GM19193 (cell line): Measurements from ENCODE around the gene SMAD3.

Experiments used
- POLR2A ChIP-seq: IDR thresholded peaks from 4 replicates; pipeline ENCODE4 v1.6.1; 2011; ENCODE audit not compliant: insufficient read depth, insufficient read length; ENCODE audit errors: extremely low read depth

SMAD3 gene

DNA sequence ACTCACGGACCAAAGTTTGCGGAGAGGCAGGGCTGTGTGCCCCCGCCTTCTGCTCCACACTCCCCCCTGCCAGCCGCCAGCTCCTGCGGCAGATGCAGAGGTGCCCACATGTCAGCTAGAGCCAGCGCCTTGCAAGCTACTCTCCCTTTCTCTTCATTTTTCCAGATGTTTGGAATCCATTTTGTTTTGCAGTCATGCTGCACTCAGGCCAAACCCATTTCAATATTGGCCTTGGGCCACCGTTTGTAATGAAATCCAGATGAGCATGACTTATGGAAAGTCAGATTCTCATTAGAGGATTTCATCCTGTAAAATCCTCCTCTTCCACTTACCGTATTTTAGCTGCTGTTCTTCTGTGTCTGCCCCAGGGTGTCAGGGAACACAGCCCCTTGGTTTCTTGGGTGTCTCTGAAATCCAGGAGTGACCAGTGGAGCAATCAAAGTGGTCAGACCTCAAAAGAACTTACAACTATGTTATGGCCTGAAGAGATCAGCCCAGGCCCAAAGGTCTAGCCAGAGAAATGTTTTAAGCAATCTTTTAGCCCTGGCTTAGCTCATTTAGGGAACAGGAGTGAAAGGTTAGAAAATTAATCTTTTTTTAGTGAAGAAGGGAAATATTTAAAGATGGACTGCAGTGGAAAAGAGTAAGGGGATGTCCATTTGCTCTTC, 123.3 kb downstream of the SMAD3 start:
- no peak for TF ChIP-seq POLR2A

DNA sequence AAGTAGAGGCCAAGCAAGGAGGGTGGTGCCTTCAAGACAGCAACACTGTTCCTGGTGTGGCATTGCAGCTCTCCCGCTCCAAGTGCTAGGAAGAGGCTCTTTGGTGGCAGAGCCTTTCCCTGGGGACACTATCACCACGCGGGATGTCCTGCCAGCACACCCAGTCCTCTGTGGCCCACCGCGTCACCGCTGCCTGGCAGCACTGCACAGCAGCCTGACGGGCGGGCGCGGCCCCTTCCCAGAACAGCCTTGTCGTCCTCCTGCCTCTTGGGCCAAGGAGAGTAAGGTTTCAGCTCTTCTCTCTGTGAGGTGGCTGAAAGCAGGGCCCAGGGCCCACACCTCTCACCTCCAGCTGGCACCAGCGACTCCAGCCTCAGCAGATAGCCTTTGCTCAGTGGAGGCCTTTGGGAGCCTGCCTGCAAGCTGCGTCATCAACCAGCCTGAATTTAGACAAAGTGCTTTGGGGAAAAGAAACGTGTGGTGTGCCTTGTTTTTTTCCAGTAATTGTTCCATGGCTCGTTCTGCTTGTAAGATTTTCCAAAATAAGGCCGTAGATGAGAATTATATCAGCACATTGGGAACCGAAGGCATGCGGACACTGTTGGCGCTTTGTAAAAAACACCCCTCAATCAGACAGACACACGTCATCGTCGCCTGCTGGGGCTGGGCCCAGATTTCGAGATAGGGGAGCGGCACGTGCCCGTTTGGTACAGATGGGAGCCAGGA, 124.1 kb downstream of the SMAD3 start:
- no peak for TF ChIP-seq POLR2A

DNA sequence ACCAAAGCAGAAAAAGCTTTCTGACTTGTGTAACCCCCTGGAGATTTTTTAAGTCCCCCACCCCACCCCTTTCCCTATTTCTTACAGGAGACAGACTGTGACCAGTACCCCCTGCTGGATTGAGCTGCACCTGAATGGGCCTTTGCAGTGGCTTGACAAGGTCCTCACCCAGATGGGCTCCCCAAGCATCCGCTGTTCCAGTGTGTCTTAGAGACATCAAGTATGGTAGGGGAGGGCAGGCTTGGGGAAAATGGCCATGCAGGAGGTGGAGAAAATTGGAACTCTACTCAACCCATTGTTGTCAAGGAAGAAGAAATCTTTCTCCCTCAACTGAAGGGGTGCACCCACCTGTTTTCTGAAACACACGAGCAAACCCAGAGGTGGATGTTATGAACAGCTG, 124.9 kb downstream of the SMAD3 start:
- TF ChIP-seq POLR2A = no peak

DNA sequence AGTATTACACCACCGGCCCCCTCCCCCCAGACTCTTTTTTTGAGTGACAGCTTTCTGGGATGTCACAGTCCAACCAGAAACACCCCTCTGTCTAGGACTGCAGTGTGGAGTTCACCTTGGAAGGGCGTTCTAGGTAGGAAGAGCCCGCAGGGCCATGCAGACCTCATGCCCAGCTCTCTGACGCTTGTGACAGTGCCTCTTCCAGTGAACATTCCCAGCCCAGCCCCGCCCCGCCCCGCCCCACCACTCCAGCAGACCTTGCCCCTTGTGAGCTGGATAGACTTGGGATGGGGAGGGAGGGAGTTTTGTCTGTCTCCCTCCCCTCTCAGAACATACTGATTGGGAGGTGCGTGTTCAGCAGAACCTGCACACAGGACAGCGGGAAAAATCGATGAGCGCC, 125.4 kb downstream of the SMAD3 start:
- TF ChIP-seq POLR2A = no peak

DNA sequence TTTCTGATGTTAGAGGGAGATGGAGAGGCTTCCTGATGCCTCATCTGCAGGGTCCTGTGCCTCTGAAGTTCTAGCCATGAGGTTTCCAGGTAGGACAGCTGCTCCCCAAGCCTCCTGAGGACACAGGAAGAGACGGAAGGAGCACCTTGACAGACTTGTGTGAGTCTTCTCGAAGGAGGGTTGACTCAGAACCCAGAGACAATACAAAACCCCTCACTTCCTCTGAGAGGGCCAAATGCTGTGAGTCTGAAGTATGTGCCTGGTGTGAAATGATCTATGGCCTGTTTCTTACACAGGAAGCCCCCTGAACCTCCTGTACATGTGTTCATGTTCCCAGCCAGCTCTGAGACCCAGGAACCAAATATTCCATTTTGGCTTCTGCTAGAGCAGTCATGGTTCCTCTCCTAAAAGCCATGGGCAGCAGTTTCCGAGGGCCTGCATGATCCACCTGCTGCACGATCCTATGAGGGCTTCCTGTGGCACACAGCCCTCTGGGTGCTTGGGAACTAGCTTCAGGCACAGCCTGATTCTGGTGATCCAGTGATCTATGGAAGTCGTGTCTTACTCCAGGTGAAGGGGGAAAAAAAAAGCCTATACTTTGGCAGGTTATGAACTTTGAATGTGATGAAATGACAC, 126.9 kb downstream of the SMAD3 start:
- no peak for TF ChIP-seq POLR2A

DNA sequence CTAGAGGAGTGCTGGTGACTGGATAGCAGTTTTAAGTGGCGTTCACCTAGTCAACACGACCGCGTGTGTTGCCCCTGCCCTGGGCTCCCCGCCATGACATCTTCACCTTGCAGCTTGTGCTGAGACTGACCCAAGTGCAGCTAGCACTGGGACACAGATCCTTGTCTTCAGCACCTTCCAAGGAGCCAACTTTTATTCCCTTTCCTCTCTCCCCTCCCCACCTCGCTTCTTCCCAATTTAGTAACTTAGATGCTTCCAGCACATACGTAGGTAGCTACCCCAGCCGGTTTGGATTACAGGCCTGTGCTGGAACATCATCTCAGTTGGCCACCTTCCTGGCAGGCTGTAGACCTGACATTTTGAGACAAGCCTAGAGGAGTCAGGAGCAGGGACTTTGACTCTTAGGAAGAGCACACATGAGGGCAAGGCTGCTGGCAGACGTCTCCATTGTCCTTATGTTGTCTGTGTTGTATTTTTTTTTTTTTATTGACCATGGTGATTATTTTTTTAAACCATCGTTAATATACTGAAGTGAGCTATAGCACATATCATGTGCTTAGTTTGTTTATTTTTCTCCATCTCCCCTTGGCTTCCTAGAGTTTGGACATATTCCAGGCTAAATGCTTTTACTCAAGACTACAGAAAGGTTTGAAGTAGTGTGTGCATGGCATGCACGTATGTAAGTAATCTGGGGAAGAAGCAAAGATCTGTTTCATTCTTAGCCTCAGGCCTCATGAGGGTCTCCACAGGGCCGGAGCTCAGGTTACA, 128.0 kb downstream of the SMAD3 start:
- no peak for TF ChIP-seq POLR2A

DNA sequence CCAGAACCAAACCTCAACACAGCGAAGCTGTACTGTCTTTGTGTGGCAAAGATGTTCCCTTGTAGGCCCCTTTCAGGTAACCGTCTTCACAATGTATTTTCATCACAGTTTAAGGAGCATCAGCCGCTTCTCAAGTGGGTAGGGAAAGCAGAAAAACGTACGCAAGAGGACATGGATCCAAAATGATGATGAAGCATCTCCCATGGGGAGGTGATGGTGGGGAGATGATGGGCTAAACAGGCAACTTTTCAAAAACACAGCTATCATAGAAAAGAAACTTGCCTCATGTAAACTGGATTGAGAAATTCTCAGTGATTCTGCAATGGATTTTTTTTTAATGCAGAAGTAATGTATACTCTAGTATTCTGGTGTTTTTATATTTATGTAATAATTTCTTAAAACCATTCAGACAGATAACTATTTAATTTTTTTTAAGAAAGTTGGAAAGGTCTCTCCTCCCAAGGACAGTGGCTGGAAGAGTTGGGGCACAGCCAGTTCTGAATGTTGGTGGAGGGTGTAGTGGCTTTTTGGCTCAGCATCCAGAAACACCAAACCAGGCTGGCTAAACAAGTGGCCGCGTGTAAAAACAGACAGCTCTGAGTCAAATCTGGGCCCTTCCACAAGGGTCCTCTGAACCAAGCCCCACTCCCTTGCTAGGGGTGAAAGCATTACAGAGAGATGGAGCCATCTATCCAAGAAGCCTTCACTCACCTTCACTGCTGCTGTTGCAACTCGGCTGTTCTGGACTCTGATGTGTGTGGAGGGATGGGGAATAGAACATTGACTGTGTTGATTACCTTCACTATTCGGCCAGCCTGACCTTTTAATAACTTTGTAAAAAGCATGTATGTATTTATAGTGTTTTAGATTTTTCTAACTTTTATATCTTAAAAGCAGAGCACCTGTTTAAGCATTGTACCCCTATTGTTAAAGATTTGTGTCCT, 129.0 kb downstream of the SMAD3 start:
- TF ChIP-seq POLR2A = no peak

DNA sequence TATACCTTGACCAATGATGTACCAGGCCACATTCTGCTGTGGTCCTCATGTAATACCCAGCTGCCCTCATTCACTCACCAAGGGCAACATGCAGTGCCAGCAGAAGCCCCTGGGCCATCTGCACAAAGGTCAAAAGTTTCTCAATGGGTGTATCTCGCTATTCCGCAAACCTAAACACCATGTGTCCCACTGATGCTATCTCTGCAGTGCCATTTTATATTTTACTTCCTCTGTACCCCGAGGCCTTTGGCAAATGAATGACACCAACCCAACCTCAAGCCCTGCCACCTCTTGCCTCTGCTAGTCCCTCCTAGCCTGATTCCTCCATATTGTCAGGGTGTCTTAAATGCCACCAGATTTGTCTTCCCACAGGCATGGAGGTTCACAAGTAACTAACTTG, 129.9 kb downstream of the SMAD3 start:
- no peak for TF ChIP-seq POLR2A

DNA sequence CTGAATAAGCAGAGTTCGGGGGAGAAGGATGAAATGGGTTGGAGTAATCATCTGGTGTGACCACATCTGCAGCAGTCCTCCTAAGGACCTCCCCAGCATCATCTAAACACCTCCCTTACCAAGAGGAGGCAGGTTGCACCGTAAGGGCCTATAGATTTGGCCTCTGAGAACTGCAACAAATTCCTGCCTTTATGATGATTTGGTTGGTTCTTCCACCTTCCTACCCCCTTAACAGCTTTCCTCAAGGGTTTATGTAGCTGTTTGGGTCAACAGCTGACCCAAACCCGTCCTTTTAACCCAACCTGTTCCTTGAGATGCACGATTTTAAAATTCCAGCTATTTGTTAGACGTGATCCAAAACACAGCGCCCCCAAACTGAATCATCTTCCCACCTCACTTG, 130.8 kb downstream of the SMAD3 start:
- TF ChIP-seq POLR2A = no peak

DNA sequence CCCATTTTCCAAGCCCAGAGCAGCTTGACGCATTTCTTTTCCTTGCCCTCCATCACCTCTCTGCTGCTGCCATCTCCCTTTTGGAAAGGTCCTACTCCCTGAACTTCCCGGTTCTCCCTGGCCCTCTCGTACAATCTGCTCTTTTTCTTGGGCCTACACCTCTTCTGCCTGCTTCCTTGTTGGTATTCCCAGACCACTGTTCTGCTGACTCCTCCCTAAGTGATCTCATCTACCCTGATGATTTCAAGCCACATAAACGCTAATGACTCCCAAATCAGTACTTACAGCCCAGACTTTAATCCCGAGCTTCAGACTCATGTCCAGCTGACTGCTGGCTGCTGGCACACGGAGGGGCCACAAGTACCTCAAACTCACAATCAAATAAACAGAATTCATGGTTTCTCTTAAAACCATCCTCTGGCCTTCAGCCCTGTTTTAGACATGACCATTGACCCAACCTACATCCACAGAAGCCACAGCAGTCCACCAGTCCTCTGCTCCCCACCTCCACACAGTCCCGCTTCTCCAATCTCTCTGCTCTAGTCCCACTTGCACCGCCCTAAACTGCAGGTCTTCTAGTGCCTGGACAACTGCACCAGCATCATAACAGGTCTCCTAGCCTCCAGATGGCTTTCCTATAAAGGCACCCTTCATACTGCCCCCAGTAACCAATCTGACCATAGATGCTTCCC, 131.4 kb downstream of the SMAD3 start:
- TF ChIP-seq POLR2A = no peak

DNA sequence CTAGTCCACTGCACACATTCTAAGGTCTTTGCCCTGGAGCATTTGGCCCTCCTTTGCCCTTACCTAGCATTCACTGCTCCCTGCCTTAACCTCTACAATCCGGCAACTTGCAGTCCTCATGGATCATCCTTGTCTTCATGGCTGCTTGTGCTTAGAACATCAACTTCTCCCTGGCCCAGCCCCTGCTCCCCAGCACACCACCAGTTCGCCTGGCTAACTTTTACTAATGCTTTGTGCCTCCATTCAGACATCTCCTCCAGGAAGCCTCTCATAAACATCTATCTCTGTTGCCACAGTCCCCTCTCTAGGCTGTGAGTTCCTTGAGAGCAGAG, 131.9 kb downstream of the SMAD3 start:
- no peak for TF ChIP-seq POLR2A

DNA sequence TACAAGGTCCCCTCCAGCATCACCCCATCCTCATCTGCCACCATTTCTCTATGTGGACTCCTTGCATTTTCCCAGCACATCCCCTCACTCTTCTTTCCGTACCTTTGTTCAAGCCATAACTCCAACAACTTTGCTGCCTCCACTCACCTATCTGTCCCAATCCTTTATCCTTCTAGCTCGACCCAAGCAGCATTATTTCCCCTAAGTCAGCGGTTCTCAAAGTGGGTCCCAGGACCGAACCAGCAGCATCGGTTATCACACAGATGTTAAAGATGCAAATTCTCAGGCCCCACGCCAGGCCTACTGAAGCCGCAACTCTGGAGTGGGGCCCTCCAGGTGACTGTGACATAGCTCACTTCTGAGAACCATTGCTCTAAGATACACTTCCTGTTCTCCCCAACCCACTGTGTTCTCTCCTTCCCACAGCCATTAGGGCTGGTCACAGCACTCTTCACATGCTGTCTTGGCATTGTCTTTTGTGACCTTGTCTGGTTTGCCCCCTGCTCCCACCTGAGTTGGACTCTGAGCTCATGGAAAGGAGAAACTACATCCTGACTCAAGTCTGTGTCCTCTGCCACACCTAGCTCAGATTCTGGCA, 132.9 kb downstream of the SMAD3 start:
- no peak for TF ChIP-seq POLR2A

DNA sequence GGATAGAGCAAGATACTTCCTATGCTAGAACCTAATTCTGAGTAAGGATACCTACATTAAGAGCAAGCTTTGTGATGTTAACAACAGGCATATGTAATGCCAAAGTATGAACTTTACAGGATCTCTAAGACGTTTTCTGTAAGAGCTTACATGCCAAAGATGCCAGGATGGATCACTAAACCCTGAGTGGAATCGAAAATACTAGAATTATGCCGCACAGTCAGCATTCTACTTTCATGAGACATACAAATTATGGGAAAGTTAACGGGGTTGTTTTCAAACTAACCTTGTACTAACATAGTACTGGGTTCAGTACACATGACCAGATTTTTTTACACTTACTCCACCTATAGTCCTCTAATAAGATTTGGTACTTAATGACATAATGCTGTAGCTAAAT, 134.0 kb downstream of the SMAD3 start:
- TF ChIP-seq POLR2A = no peak
